ENCODE measurements around the gene TMPRSS13. TPM values are rescaled to one million over a fixed set of nuclear protein-coding genes. Genes with fewer than 3 reads are reported as not detected.

The TMPRSS13 gene
- total RNA-seq, 1 donor from 2014 or later: 0.15 TPM

DNA sequence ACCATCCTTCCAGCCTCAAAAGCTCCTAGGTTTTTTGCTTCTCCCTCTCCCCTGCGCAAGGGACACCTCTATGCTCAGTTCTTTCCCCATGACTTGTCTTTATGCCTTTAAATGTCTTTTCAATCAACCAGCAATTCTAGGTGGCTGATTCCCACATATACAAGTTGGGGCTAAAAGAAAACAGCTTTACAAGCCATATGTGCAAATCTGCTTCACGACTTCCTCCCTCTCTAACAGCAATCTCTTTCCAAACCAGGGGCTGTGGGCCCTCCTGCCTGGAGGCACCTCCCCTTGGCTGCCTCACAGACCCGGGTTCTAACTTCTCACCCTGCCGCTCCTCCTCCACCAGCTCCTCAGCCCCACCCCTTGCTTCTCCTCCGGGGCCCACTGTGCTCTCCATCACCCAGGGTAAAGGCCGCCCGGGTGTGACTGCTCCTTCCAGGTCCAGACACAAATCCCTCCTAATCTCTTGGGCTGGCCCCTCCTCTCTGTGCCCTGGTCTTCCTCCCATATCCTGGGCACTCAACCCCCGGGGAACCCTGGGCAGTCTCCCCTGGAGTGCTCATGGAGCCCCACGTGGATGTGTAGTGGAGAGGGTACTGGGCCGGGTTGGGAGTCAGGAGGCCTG lies 14.1 kb downstream of the TMPRSS13 start:
- no peak for ATAC-seq
- DNase-seq (ENCODE audit: low spot score): peak; percentile 40

DNA sequence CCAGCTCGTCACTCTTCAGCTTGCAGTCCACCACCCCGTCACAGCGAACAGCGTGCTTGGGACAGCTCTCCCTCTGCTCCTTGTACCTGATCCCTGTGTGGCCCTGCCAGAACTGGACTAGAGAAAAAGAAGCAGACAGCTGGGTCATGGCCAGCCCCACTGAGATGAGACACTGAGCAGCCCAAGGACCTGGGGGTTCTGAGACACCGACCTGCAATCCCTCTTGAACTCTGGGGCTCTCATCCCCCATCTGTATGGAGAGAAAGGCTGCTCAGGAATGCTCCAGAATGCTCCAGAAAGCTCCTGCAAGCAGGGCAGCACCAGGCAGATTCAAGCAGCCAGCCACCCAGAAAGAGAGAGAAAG lies 14.8 kb downstream of the TMPRSS13 start:
- DNase-seq (ENCODE audit: low spot score) (peak; percentile 23), ATAC-seq (no peak)

DNA sequence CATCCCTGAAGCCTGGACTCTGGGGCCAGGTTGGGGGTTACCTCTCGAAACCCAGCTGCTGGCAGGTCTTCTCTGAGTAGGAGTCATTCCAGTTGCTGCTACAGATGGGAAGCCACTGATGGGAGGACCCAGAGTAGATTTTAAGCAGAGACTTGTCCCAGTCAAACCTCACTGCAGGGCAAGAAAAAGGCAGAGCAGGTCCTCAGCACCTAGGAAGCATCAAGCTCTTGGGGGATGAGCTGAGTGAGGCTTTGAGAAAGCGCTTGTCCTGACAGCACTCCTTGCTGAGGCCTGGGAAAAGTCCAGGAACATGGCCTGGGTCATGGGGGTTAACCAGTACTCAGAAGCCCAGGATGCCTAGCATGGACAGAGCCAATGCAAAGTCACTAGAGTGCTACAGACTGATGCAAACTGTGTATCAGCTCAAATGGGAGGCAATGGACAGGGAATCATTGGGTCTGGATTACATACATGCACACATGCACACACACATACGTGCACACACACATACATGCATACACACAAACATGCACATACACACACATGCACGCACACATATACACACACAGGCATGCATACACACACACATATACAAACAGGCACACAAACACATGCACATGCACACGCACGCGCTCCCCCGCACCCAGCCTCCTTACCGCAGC lies 15.3 kb downstream of the TMPRSS13 start:
- DNase-seq (ENCODE audit: low spot score): peak; percentile 33
- ATAC-seq: no peak

DNA sequence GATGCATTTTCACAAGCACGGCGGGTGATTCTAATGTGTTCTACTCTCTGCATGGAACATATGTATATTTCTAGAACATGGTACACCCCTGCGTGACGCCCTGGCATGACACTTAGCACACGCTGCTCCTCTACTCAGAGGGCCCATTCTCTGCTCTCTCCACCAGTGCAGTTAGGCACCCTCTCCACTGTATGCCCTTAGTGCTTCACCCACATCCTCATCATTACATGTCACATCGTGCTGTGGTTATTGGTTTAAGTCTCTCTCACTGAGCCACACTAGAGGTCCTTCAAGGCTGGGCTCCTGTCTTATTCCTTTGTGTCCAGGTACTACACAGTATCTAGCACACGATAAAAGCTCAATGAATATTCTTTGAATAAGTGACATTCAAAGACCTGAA lies 16.7 kb downstream of the TMPRSS13 start:
- DNase-seq (ENCODE audit: low spot score): peak; percentile 18

DNA sequence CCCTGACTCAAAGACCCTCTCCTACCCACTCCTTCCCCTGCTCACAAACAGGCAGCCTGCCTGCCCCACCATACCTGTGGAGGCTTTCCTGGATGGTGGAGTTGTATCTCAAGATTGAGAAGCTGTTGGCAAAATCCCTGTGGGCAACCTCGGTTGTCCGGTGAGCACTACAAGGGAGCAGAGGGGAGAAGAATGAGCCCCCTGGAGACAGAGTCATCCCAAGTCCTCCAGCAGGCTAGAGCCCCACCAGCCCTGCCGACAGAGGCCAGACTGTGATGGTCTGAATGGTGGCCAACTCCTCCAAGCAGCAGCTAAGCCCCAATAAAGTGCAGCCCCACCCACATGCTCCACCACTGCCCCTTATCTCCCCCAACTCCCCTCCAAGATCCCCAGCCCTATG lies 17.5 kb downstream of the TMPRSS13 start:
- ATAC-seq: no peak
- DNase-seq (ENCODE audit: low spot score): peak; percentile 30

More for the DNA sequence above, 16.7 kb downstream of the TMPRSS13 start:
- no peak for ATAC-seq

DNA sequence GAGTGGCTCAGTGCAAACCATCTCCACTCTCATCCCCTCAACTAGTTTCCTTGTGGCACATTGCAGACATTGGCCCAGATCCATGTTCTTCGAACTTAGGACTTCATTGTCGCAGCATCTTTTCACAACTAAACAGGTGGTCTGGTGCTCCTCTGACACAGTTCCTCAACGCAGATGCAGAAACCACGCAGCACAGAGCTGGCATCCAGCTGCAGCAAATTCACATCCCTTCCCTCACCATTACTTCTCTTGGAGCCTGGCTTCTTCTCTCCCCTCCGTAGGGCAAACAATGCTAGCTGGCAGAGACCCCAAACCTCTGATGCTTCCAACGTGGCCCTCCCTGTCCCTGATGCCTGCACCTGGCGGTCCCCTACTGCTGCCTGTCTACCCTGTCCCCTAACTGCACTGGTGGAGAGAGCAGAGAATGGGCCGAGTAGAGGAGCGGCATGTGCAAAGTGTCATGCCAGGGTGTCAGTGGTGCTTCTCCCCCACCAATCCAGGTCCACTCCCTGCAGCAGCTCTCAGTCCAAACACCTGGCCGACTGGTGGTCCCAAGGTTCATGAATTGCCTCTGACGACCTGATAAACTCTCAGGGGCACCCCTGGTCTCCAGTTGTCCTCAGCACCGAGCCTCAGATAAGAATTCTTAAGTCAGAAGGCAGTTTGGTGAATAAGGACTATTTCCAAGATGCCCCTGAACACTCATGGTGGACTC lies 18.1 kb downstream of the TMPRSS13 start:
- no peak for ATAC-seq
- no peak for DNase-seq (ENCODE audit: low spot score)

DNA sequence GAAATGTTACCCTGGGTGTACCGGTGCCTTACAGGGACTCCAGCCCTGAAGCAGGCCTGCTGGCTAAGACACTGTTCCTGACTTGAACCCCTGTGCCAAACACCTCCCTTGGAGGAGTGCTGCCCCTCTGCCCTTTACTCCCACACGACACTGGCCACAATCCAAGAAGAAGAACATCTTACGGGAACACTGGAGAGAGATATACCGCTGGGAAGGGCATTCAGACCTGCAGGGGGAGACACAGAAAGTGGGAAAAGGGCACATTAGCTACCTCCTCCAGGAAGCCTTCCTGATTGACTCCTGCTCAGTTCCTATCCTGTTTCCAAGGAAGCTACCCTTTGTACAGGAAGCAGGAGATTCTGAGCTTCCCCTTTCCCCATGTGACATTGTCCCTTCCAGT lies 18.7 kb downstream of the TMPRSS13 start:
- no peak for DNase-seq (ENCODE audit: low spot score)

DNA sequence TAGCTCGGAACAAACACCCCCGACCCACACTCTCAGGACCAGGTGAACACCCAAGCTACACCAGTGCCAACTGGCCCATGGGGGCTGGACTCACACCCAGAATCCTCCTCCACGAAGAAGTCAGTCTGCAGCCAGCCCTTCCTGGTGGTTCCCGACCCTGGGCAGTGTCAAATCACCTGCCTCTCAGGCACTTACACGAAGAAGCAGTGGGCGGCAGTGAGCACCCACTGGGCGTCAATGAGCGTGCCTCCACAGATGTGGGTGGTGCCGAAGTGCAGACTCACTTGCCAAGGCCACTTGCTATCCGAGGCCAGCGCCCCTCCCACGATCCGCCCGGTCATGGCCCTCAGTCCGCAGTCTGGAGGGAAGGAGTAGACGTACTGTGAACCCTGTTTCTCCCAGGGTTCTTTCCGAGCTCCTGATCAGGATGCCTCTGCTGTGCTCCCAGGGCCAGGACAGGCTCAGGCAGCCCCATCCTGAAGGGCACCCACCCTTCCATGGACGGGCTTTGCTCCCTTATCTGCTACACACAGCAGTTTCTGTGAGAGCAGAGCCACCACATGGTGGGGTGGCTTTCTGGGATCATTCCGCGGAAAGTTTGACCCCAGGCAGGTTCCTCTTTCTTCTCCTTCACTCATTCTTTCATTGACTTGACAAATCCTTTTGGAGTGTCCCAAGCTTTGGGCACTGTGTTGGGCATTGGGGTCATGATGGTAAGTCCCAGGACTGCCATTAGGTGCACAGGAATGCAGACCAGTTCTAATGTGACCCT lies 19.4 kb downstream of the TMPRSS13 start:
- no peak for ATAC-seq
- DNase-seq (ENCODE audit: low spot score): no peak

More for the DNA sequence above, 18.7 kb downstream of the TMPRSS13 start:
- no peak for ATAC-seq

DNA sequence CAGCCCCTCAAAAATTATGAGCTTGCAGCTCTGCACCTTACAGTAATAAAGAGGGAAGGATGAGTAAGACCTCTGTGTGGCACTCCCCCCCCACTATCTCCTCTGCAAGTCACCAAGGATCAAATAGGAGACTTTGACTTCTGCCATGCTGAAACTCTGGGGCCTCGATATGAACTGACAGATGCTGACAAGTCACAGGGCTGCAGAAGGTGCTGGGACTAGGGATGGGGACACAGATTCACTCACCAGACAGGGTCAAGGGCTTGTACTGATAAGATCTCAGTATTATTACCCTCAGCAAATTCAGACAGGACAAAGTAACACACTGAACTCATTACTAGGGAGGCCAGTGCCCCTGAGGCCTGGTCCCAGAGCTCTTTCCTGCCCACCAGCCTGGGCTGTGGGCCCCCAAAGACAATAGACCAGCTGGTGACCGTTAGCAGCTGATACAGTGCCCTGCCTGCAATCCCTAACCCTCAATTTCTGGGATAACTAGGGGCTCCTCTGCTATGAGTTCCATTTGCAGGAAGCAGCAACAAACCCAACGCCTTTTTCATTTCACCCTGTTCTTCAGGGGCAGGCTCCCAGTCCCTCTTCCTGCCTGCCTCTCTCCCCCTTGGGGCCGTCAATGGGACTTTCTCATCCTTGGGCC lies 20.1 kb downstream of the TMPRSS13 start:
- DNase-seq (ENCODE audit: low spot score) (no peak), ATAC-seq (no peak)

DNA sequence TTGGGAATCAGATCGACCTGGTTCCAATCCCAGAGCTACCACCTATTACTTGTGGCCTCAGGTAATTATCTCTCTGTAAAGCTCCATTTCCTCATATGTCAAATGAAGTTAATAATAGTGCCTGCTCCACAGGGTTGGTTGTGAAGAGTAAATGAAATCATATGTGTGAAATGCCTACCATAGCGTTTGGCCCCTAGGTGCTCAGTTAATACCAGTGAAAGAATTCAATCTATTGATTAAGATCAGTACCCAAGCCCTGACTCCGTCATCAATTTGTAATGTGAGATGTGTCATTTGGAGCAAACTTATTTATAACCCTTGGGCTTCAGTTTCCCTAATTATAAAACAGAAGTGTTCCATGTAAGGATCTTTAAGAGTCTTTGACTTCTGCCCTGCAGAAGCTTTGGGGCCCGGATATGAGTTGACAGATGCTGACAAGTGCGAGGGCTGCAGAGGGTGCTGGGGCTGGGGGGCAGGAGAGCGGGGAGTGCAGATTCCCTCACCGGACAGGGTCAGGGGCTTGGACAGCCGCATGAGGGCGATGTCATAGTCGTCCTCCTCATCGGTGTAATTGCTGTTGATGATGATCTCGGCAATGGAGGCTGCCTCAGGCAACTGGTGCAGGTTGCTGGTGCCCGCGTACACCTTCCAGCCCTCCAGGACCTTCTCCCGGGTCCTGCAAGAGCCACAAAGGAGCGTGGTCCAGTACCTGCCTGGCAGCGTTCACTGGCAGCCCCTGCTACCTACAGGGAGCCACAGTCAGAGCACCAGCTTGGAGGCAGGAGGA lies 20.9 kb downstream of the TMPRSS13 start:
- ATAC-seq: no peak
- DNase-seq (ENCODE audit: low spot score): no peak

DNA sequence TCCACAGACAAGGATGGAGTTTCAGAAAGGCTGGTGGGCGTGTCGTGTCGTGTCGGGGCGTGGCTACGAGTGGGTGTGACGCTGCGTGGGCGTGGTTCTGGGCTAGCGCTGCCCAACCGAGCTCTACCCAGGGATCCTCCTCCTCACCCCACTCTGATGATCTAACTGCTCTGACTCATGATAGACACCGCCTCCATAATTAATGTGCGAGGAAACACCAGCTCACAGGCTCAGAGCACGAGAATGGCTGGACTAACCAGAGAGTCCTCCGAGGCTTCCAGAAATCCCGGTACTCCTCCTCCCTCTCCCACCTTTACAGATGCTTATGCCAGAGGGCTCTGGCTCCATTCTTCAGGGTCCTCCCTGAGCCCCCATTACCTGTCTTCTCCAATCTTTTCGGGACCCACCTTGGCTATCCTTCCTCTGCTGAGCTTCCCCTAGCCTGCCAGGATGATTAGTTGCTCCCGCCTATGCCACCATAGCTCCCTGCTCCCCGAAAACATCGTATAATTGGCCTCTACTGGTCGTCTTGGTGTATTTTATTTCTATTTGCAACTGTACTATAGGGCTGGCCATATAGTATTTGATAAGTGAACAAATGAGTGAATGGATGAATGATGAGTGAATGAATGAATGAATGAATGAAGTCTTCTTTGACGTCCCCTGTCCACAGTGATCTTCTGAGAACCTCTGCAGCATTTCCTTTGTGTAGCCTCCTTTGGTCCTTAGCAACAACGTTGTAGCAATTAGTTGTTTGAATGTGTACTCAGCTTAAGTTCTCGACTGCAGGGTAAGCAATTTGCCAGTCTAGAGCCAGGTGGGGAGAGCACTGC lies 21.7 kb downstream of the TMPRSS13 start:
- DNase-seq (ENCODE audit: low spot score): peak; percentile 57
- ATAC-seq: peak; percentile 77

DNA sequence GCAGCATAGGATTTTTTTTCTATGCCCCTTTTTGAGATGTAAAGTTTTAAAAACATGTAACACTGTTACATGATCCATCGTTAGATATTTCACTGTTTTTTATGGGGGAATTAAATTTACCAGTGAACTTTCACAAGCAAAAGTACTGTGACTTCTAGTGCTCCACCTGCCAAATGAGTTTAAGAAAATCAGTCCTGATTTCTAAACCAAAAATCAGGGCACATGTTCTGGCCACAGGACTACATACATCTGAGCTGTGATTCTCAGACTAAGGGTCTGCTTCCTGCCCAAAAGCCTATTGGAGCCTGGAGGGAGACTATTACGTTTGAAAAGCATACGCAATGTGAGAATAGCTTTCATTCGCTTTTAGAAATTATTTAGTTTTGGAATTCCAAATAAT lies 22.5 kb downstream of the TMPRSS13 start:
- DNase-seq (ENCODE audit: low spot score) (no peak), ATAC-seq (no peak)

DNA sequence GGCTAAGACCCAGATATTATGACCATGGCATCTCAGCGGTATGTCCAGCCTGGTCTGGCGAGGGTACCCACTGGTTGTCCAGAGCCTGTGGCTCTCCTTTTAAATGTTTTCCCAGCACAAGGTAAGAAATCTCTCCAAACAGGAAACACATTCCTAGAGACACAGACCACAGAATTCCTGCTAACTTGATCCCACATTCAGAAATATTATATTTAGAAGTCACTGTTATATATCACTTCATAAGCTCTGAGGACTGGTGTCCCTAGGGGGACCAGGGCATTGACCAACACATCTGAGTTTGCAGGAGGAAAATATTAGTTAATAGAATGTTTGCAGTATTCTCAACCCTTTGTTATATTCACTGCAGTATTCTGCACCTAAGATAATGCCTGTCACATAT lies 23.1 kb downstream of the TMPRSS13 start:
- DNase-seq (ENCODE audit: low spot score): no peak
- no peak for ATAC-seq

DNA sequence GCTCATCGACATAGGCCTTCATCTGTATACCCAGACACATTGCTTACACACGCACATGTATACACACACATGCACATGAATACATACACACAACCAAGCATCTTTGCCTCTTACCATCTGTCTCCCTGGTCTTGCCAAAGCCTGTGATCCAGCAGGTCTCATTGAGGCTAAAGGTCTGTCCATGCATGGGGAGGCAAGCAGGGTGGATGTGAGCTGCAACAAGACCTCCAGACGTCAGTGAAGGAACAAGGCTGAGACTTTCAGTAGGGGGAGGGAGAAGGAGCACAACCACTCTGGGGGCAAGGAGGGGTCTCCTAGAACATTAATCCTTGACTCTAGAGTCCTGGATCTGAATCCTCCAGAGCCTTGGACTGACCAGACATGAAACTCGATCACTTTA lies 23.7 kb downstream of the TMPRSS13 start:
- DNase-seq (ENCODE audit: low spot score) (no peak), ATAC-seq (no peak)

DNA sequence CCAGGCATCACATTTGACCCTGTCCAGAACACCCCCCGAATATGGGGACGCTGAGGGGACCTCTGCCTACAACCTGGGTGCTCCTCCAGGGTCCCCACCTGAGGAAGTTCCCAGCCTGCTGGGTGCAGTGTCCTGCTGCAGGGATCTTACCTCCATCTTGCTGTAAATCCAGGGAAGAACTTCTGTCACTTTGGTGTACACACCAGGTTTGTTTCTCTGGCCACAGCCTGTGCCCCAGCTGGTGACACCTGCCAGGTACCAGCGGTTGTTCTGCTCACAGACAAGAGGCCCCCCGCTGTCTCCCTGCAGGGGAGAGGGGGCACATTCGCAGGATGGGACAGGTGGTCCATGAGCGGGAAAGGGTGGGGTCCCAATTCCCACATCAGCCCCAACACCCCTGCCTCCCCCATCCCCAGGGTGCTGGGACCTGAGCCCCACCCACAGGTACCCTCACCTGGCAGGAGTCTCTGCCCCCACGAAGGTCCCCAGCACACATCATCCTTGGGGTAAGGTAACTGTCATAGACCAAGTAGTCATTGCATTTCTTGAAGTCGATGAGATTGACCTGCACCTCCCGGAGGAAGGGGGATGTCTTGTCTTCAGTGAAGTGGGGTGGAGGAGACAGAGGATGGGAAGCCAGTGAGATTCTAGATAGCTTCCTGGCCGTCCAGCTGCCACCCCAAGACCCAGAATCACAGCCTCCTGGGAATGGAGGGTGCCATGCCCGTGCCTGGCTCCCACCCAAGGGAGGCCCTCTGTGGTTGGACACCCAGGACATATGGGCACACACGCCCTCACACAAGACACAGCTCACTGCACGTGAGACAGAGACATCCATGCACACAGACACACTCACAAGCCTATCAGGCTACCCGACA lies 25.5 kb downstream of the TMPRSS13 start:
- DNase-seq (ENCODE audit: low spot score) (no peak), ATAC-seq (no peak)

DNA sequence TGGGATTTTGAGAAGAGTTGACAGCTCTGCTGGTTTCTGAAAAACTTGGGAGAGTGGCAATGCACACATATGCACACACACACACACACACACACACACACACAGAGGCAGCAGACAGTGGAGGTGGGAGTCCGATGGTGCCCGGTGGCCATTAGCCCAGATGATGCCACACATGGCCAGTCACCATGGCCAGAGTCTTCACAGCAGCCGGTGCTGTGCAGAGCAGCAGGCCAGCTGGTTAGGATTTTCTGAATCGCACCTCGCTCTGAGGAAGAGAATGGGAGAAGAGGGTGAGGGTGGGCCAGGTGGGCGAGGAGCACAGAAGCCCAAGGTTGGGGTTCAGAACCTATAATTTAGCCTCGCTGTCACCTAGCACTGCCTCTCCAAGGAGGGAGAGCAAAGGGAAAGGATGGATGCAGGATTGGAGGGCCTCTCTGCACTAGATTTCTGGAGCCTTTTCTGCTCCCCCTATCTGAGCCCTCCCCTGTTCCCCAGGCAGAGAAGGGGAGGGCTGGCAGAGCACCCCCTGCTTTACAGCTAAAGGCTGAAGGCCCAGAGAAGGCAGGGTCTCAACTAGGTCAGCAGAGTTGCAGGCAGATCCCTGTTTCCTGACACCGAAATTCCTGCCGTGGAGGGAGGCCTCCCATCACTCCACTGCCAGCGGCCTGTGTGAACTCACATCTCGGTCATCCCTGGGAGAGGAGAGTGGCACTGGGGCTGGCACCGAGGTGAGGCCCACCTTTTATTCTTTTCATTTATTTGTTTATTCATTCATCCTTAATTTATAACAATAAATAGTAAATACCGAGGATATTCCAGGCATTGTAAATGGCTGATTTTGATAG lies 27.0 kb downstream of the TMPRSS13 start:
- ATAC-seq (no peak), DNase-seq (ENCODE audit: low spot score) (no peak)

DNA sequence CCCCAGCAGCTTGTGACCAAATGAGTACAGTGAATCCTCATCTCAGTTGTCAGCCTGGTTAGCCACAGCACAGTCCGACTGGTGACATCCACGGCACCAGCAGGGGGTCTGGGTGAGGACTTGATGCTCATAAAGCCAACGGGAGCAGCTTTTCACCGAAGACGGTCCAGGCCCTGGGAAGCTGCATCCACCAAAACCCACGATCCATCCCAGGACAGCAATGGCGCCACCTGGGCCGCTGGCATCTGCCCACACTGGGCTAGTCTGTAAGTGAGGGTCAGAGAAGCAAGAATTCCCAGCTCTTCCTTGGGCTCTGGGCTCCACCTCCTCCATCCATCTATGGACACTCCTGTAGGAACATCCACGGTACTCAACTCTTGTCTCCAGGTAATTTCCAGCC lies 27.6 kb downstream of the TMPRSS13 start:
- ATAC-seq (no peak), DNase-seq (ENCODE audit: low spot score) (no peak)
